Stimulated activated naive CD8-positive, alpha-beta T cell treated with anti-CD3 and anti-CD28 coated beads, Interleukin-15, amount 100 ng/mL, for 72 hours (primary cell): ENCODE results near the gene DHCR7.
"Not testable (repeated sequence)": the region's sequence is repeated elsewhere in the genome, so short reads cannot be mapped to it uniquely, and the experiment has no call there.

Experiments
- ATAC-seq: fragments of 150-1000 bp; cut with Tn5 transposase; 2 replicates; pipeline ENCODE4 v1.10.0; 2021; ENCODE audit warnings: mild to moderate bottlenecking, moderate library complexity
- DNase-seq, 2 donors: peaks; one replicate each; pipeline ENCODE4 v3.0.0; 2021 to 2022
- H3K27ac Mint-ChIP-seq, 2 donors: one replicate each; pipeline ENCODE4 v1.8.0; 2022; ENCODE audit warnings: mild to moderate bottlenecking in 2 of 2, mixed read lengths in 2 of 2, moderate library complexity in 2 of 2
- H3K27me3 Mint-ChIP-seq: one replicate; pipeline ENCODE4 v1.8.0; 2022; ENCODE audit warnings: mixed read lengths
- H3K4me1 Mint-ChIP-seq: one replicate; pipeline ENCODE4 v1.8.0; 2022; ENCODE audit warnings: mild to moderate bottlenecking, mixed read lengths
- H3K4me3 Mint-ChIP-seq, 2 donors: one replicate each; pipeline ENCODE4 v1.8.0; 2022; ENCODE audit warnings: mild to moderate bottlenecking in 2 of 2, mixed read lengths in 2 of 2, moderate library complexity in 1 of 2
- H3K9me3 Mint-ChIP-seq, 2 donors: one replicate each; pipeline ENCODE4 v1.8.0; 2022; ENCODE audit warnings: mixed read lengths in 2 of 2

Gene DHCR7

DNA sequence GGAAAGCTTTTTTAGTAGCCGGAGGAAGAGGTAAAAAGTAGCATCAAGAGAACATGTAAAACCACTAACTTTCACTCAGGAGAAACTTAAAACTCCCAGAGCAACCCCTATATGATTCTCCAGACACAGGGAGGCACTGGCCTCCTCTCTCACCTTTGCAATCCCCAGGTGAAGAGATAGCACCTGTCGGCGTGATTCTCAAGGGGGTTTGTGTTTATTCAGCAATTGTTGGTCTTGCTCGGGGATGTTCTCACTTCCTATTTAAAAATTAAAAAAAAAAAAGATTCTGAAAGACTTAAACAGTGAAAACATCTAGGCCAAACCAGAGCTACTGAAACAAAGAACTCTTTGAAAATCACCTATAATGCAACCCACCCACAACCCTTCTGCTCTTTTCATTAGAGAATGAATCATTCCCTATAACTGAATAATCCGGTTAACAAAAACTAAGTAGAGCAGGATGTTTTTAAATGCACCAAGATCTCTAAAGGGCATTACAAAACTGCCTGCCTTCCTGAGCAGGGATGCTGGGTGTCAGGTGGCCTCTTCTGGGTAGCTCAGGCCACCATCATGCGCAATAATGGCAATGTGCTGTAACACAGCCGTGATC, 24.9 kb downstream of the DHCR7 start:
- H3K4me1 Mint-ChIP-seq = peaks cover 16% of the 10 kb centered on the region
- ATAC-seq (no peak), DNase-seq (no peak)
- H3K9me3 Mint-ChIP-seq = no peaks in the 10 kb centered on the region
- H3K27ac Mint-ChIP-seq = no peak overlapping the region
- no peak overlapping the region for H3K4me3 Mint-ChIP-seq
- no peaks in the 10 kb centered on the region for H3K27me3 Mint-ChIP-seq

- not testable (repeated sequence) for H3K4me3 Mint-ChIP-seq, H3K9me3 Mint-ChIP-seq
Observed at GRCh38 chr11:71422318-71422717, 25.9 kb downstream of the DHCR7 start.

GRCh38 chr11:71421392-71421950, 26.7 kb downstream of the DHCR7 start:
- Mint-ChIP-seq H3K27ac (peak overlapping the region in 1 of 2 donors; percentile 19), H3K4me3 (no peak overlapping the region), H3K27me3 (no peaks in the 10 kb centered on the region), H3K9me3 (no peaks in the 10 kb centered on the region), H3K4me1 (peaks cover 11% of the 10 kb centered on the region)
- DNase-seq (no peak), ATAC-seq (no peak)

More at GRCh38 chr11:71422318-71422717, 25.9 kb downstream of the DHCR7 start:
- not testable (repeated sequence) for ATAC-seq, H3K27ac Mint-ChIP-seq, H3K27me3 Mint-ChIP-seq, DNase-seq
- peaks cover 16% of the 10 kb centered on the region for H3K4me1 Mint-ChIP-seq

- DNase-seq = no peak
- Mint-ChIP-seq H3K27ac (no peak overlapping the region), H3K4me3 (no peak overlapping the region), H3K9me3 (no peaks in the 10 kb centered on the region), H3K4me1 (peaks cover 3% of the 10 kb centered on the region), H3K27me3 (no peaks in the 10 kb centered on the region)
- no peak for ATAC-seq
Observed at GRCh38 chr11:71420455-71421241, 27.5 kb downstream of the DHCR7 start.

- H3K9me3 Mint-ChIP-seq = no peaks in the 10 kb centered on the region
- no peak overlapping the region for H3K4me3 Mint-ChIP-seq
- no peak for DNase-seq
- ATAC-seq = no peak
- H3K27me3 Mint-ChIP-seq = no peaks in the 10 kb centered on the region
- H3K4me1 Mint-ChIP-seq = no peaks in the 10 kb centered on the region
- H3K27ac Mint-ChIP-seq = no peak overlapping the region
Observed at GRCh38 chr11:71418643-71419042, 29.6 kb downstream of the DHCR7 start.

DNA sequence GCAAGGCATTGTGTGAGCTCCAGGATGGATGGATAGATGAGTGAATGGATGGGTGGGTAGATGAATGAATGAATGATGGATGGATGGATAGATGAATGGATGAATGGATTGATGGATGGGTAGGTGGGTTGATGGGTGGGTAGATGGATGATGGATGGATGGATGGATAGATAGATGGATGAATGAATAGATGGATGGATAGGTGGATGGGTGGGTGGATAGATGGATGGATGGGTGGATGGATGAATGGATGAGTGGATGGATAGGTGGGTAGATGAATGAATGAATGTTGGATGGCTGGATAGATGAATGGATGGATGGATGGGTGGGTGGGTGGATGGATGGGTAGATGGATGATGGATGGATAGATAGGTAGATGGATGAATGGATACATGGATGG, 33.5 kb downstream of the DHCR7 start:
- ATAC-seq (no peak), DNase-seq (no peak)
- Mint-ChIP-seq H3K4me3 (no peak overlapping the region), H3K27me3 (peaks cover under 1% of the 10 kb centered on the region), H3K4me1 (no peaks in the 10 kb centered on the region), H3K9me3 (peaks cover 0 to 7% of the 10 kb centered on the region in 2 donors), H3K27ac (no peak overlapping the region)

GRCh38 chr11:71410363-71410966, 37.7 kb downstream of the DHCR7 start:
- no peak for ATAC-seq
- Mint-ChIP-seq H3K4me3 (no peak overlapping the region), H3K4me1 (no peaks in the 10 kb centered on the region), H3K9me3 (peaks cover 0 to 7% of the 10 kb centered on the region in 2 donors), H3K27me3 (peaks cover 9% of the 10 kb centered on the region), H3K27ac (no peak overlapping the region)
- no peak for DNase-seq

DNA sequence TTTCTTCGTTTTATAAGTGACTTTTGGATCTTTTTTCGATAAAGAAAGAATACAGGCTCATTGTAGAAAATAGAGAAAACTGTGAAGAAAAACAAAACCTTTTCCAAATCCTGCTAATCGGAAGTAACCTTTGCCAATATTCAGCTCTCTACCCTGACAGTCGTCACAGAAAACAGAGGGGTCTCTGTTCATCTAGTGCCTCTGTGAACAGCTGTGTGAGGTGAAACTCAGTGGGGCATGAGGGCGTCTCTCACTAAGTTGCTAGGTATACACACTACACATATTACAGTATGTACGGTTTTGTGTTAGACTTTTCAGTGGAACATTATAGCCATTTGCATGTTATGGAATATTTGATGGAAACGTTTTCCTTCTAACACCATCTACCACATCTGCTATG, 39.4 kb downstream of the DHCR7 start:
- Mint-ChIP-seq H3K9me3 (peaks cover 6 to 10% of the 10 kb centered on the region in 2 donors), H3K4me3 (no peak overlapping the region), H3K4me1 (no peaks in the 10 kb centered on the region), H3K27me3 (peaks cover 9% of the 10 kb centered on the region), H3K27ac (no peak overlapping the region)
- DNase-seq (no peak), ATAC-seq (no peak)

GRCh38 chr11:71407356-71407755, 40.8 kb downstream of the DHCR7 start:
- DNase-seq (no peak), ATAC-seq (no peak)
- Mint-ChIP-seq H3K4me3 (no peak overlapping the region), H3K9me3 (peaks cover 14 to 18% of the 10 kb centered on the region in 2 donors), H3K4me1 (no peaks in the 10 kb centered on the region), H3K27ac (no peak overlapping the region), H3K27me3 (peaks cover 9% of the 10 kb centered on the region)

DNA sequence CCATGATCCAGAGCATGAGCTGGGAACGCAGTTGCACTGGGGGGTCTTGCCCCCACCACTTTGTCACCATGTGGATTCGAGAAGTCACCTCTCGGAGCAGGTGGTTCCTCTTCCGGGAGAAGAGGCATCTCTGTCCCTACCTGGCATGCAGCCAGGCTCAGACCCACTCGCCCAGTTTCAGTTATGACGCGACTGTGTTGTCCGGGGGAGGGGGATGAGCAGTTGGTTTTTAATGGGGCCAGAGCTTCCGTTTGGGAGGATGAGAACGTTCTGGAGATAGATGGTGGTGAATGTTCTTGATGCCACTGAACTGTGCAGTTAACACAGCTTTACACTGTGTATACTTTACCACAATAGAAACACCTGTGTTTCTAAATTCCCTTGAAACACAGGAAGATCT, 41.5 kb downstream of the DHCR7 start:
- Mint-ChIP-seq H3K4me3 (no peak overlapping the region), H3K27ac (no peak overlapping the region)

DNA sequence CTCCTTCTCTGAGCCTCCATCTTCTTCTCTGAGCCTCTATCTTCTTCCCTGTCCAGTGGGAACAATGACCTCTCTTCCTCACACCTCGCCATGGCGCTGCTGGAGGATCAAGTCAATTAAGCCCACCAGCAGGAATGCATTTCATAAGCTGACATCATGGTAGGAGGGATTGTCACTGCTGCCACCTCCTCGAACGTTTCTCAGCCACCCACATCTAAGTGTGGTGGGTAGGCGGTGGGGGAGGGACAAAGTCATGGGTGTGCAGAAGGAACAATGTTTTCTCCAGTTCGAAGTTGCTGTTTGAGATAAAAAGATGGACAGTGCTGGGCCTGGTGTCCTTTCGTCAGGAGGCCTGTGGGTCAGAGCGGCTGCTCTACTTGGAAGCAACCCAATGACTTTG, 44.0 kb downstream of the DHCR7 start:
- Mint-ChIP-seq H3K9me3 (peaks cover 8 to 20% of the 10 kb centered on the region in 2 donors), H3K27me3 (peaks cover 4% of the 10 kb centered on the region), H3K4me3 (no peak overlapping the region), H3K4me1 (no peaks in the 10 kb centered on the region), H3K27ac (no peak overlapping the region)
- ATAC-seq = no peak
- DNase-seq = no peak

More for the DNA sequence above, 41.5 kb downstream of the DHCR7 start:
- ATAC-seq (no peak), DNase-seq (no peak)
- peaks cover 9% of the 10 kb centered on the region for H3K27me3 Mint-ChIP-seq
- H3K9me3 Mint-ChIP-seq = peaks cover 14 to 20% of the 10 kb centered on the region in 2 donors
- H3K4me1 Mint-ChIP-seq = no peaks in the 10 kb centered on the region

DNA sequence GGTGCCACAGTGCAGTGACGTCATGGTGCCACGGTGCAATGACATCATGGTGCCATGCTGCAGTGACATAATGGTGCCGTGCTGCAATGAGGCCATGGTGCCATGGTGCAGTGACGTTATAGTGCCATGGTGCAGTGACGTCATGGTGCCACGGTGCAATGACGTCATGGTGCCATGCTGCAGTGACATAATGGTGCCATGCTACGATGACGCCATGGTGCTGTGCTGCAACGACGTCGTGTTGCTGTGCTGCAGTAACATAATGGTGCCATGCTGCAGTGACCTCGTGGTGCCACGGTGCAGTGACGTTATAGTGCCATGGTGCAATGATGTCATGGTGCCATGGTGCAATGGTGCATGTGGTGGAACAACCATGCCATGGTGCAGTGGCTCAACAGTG, 45.3 kb downstream of the DHCR7 start:
- no peak overlapping the region for H3K27ac Mint-ChIP-seq
- no peaks in the 10 kb centered on the region for H3K4me1 Mint-ChIP-seq
- H3K9me3 Mint-ChIP-seq = peaks cover 8 to 20% of the 10 kb centered on the region in 2 donors
- H3K27me3 Mint-ChIP-seq = no peaks in the 10 kb centered on the region
- ATAC-seq (no peak), DNase-seq (no peak)
- no peak overlapping the region for H3K4me3 Mint-ChIP-seq

- no peak overlapping the region for H3K4me3 Mint-ChIP-seq
- no peaks in the 10 kb centered on the region for H3K27me3 Mint-ChIP-seq
- peaks cover 8 to 20% of the 10 kb centered on the region in 2 donors for H3K9me3 Mint-ChIP-seq
- no peaks in the 10 kb centered on the region for H3K4me1 Mint-ChIP-seq
- no peak overlapping the region for H3K27ac Mint-ChIP-seq
- no peak for ATAC-seq
- no peak for DNase-seq
Observed at GRCh38 chr11:71400216-71400615, 48.0 kb downstream of the DHCR7 start.

GRCh38 chr11:71399341-71399740, 48.9 kb downstream of the DHCR7 start:
- H3K4me3 Mint-ChIP-seq = no peak overlapping the region
- ATAC-seq (no peak), DNase-seq (no peak)
- H3K27ac Mint-ChIP-seq = no peak overlapping the region
- peaks cover 8 to 19% of the 10 kb centered on the region in 2 donors for H3K9me3 Mint-ChIP-seq
- no peaks in the 10 kb centered on the region for H3K4me1 Mint-ChIP-seq
- H3K27me3 Mint-ChIP-seq = no peaks in the 10 kb centered on the region

- H3K27me3 Mint-ChIP-seq = no peaks in the 10 kb centered on the region
- H3K4me1 Mint-ChIP-seq = no peaks in the 10 kb centered on the region
- no peak overlapping the region for H3K27ac Mint-ChIP-seq
- no peak overlapping the region for H3K4me3 Mint-ChIP-seq
- peaks cover 0 to 6% of the 10 kb centered on the region in 2 donors for H3K9me3 Mint-ChIP-seq
- DNase-seq (no peak), ATAC-seq (no peak)
Observed at GRCh38 chr11:71397961-71398360, 50.2 kb downstream of the DHCR7 start.
